Measurements from ENCODE around the gene TBCD. TPM values are rescaled to one million over a fixed set of nuclear protein-coding genes. Genes with fewer than 3 reads are reported as not detected.
A peak's percentile ranks its signal among the peaks of the same experiment; 100 is the strongest.

TBCD gene
- total RNA-seq, 1 experiment from 2014 or later = 173 TPM

- ATAC-seq (no peak), DNase-seq (ENCODE audit: low spot score) (no peak)
- H3K4me1 Mint-ChIP-seq = peaks cover 5% of the 10 kb centered on the region
- H3K9me3 Mint-ChIP-seq = no peaks in the 10 kb centered on the region
- peak overlapping the region; percentile 88 for H3K27ac Mint-ChIP-seq
- no peak overlapping the region for H3K4me3 Mint-ChIP-seq
- no peaks in the 10 kb centered on the region for H3K27me3 Mint-ChIP-seq (ENCODE audit: low read depth)
- CTCF ChIA-PET = interaction anchor here (0.6 to 2.0 kb wide), 4 partner anchors 9 to 230 kb away, joined by 3 to 7 read pairs (median 4); no protein-coding TSS in a partner anchor
- H3K36me3 Mint-ChIP-seq = peaks cover 43% of the 10 kb centered on the region
- POLR2A ChIA-PET = no interaction called here
- TF ChIP-seq AR (CRISPR knock-in tag; IDR thresholded peaks at IDR 0.05) = no peak
- no peak for TF ChIP-seq HMGA2 (CRISPR knock-in tag; IDR thresholded peaks at IDR 0.05)
- no peak for TF ChIP-seq FOXP1 (CRISPR knock-in tag; IDR thresholded peaks at IDR 0.05; ENCODE audit: borderline replicate concordance)
- TF ChIP-seq ZNF396 (CRISPR knock-in tag; IDR thresholded peaks at IDR 0.05; ENCODE audit: borderline replicate concordance) = no peak
- no peak for TF ChIP-seq ZNF121 (CRISPR knock-in tag; IDR thresholded peaks at IDR 0.05)
- no peak for TF ChIP-seq OVOL2 (CRISPR knock-in tag; IDR thresholded peaks at IDR 0.05; ENCODE audit: borderline replicate concordance)
- TF ChIP-seq ESRRA (CRISPR knock-in tag; IDR thresholded peaks at IDR 0.05; ENCODE audit: borderline replicate concordance) = no peak
- no peak for TF ChIP-seq NFYB (CRISPR knock-in tag; conservative IDR thresholded peaks at IDR 0.05; ENCODE audit: low read depth)
- TF ChIP-seq E2F5 (CRISPR knock-in tag; IDR thresholded peaks at IDR 0.05) = no peak
- no peak for TF ChIP-seq ZNF317 (CRISPR knock-in tag; IDR thresholded peaks at IDR 0.05; ENCODE audit: borderline replicate concordance, low read depth)
- TF ChIP-seq MAX (CRISPR knock-in tag; IDR thresholded peaks at IDR 0.05) = no peak
- TF ChIP-seq CREM (CRISPR knock-in tag; IDR thresholded peaks at IDR 0.05) = no peak
- TF ChIP-seq USF2 (CRISPR knock-in tag; IDR thresholded peaks at IDR 0.05) = no peak
Observed at GRCh38 chr17:82780195-82780594, 28.3 kb downstream of the TBCD start.

GRCh38 chr17:82780971-82781893, 29.4 kb downstream of the TBCD start:
- no peak for DNase-seq (ENCODE audit: low spot score)
- H3K27me3 Mint-ChIP-seq (ENCODE audit: low read depth) = no peaks in the 10 kb centered on the region
- H3K27ac Mint-ChIP-seq = no peak overlapping the region
- POLR2A ChIA-PET = no interaction called here
- no peaks in the 10 kb centered on the region for H3K9me3 Mint-ChIP-seq
- peaks cover 5% of the 10 kb centered on the region for H3K4me1 Mint-ChIP-seq
- H3K36me3 Mint-ChIP-seq = peaks cover 40% of the 10 kb centered on the region
- no peak overlapping the region for H3K4me3 Mint-ChIP-seq
- CTCF ChIA-PET = interaction anchor here (0.6 to 2.0 kb wide), 36 partner anchors 10 to 256 kb away, joined by 3 to 17 read pairs (median 4); no protein-coding TSS in a partner anchor
- ATAC-seq = no peak; the same call in 1 of the 2 replicates
- TF ChIP-seq E2F4 (CRISPR knock-in tag; IDR thresholded peaks at IDR 0.05; ENCODE audit: borderline replicate concordance, low read depth) = no peak
- no peak for TF ChIP-seq ZNF532 (CRISPR knock-in tag; IDR thresholded peaks at IDR 0.05; ENCODE audit: borderline replicate concordance)
- TF ChIP-seq GRHL2 (CRISPR knock-in tag; IDR thresholded peaks at IDR 0.05; ENCODE audit: insufficient replicate concordance, severe bottlenecking) = no peak
- no peak for TF ChIP-seq IRF2 (CRISPR knock-in tag; IDR thresholded peaks at IDR 0.05; ENCODE audit: borderline replicate concordance, low read depth)
- TF ChIP-seq CBFB (CRISPR knock-in tag; IDR thresholded peaks at IDR 0.05; ENCODE audit: low read depth) = no peak
- no peak for TF ChIP-seq CREB1 (CRISPR knock-in tag; IDR thresholded peaks at IDR 0.05)
- no peak for TF ChIP-seq ATF2 (CRISPR knock-in tag; IDR thresholded peaks at IDR 0.05; ENCODE audit: borderline replicate concordance, low read depth)
